Muscle layer of colon (tissue), 2 donors: ENCODE data around the gene MYO10.

Experiments
- H3K27ac ChIP-seq: one replicate; pipeline ENCODE4 v1.7.0; 2013; ENCODE audit warnings: low read depth, mild to moderate bottlenecking, low read length, moderate library complexity
- H3K27me3 ChIP-seq, 2 donors: one replicate each; pipeline ENCODE4 v1.7.0; 2013; ENCODE audit warnings: low read length in 2 of 2, mild to moderate bottlenecking in 2 of 2; ENCODE audit not compliant: insufficient read depth in 2 of 2, control insufficient read depth in 1 of 2
- H3K36me3 ChIP-seq: one replicate; pipeline ENCODE4 v1.7.0; 2013; ENCODE audit warnings: mild to moderate bottlenecking, low read length; ENCODE audit not compliant: insufficient read depth
- H3K4me1 ChIP-seq: one replicate; pipeline ENCODE4 v1.7.0; 2013; ENCODE audit warnings: mild to moderate bottlenecking, low read length; ENCODE audit not compliant: insufficient read depth
- H3K4me3 ChIP-seq, 2 donors: one replicate each; pipeline ENCODE4 v1.7.0; 2013; ENCODE audit warnings: low read length in 2 of 2, low read depth in 1 of 2, mild to moderate bottlenecking in 1 of 2, moderate library complexity in 1 of 2
- H3K9ac ChIP-seq: one replicate; pipeline ENCODE4 v1.7.0; 2013; ENCODE audit warnings: low read length
- H3K9me3 ChIP-seq: one replicate; pipeline ENCODE4 v1.7.0; 2013; ENCODE audit warnings: mild to moderate bottlenecking, low read length
- donor health status: abdominal sarcoma.
- donor health status: Adenocarcinoma of cecum.

MYO10 gene

GRCh38 chr5:16866795-16867576, 69.1 kb downstream of the MYO10 start:
- no peak overlapping the region for H3K27ac ChIP-seq

DNA sequence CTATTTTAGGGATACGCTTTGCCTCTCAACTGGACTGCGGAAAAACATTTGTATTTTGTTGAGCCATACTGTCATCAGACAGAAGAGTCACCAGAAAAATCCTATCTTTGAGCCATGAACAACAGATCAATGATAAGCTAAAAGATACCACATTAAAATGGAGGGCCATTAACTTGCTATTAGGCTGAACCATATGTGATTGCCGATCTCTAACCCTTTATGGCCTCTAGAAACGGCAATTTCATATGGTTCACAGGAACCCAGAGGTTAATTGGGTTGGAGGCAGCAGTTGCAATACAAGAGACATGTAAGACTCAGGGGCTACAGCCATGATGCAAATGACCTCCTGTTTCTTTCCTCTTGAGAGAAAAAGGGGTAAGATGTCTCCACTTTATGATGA, 69.8 kb downstream of the MYO10 start:
- no peak overlapping the region for H3K4me3 ChIP-seq
- H3K9me3 ChIP-seq: no peaks in the 10 kb centered on the region
- H3K36me3 ChIP-seq: no peaks in the 10 kb centered on the region
- no peaks in the 10 kb centered on the region for H3K4me1 ChIP-seq
- no peak overlapping the region for H3K27ac ChIP-seq
- no peak overlapping the region for H3K9ac ChIP-seq
- H3K27me3 ChIP-seq: no peaks in the 10 kb centered on the region

More at GRCh38 chr5:16866795-16867576, 69.1 kb downstream of the MYO10 start:
- H3K36me3 ChIP-seq: no peaks in the 10 kb centered on the region
- no peak overlapping the region for H3K4me3 ChIP-seq
- no peaks in the 10 kb centered on the region for H3K27me3 ChIP-seq
- H3K4me1 ChIP-seq: no peaks in the 10 kb centered on the region
- H3K9me3 ChIP-seq: no peaks in the 10 kb centered on the region
- H3K9ac ChIP-seq: no peak overlapping the region

DNA sequence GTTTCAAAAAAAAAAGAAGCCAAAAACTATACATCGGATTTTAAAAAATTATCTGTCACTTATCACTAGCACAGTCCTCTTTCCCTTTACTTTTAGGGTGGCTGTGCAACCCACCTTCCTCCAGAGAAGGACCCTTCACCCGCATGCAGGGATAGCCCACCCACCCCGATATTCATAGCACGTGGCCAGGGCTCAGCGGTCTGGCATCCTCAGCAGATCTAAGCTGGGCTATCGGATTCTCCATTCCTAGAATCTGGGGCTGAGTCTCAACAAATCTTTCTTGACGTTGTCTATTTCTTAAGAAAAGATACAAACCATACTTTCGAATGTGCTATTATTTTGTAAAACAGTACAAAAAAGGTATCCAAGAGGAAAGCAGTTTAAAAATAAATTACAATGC, 70.9 kb downstream of the MYO10 start:
- no peaks in the 10 kb centered on the region for H3K27me3 ChIP-seq
- H3K4me1 ChIP-seq: no peaks in the 10 kb centered on the region
- H3K9me3 ChIP-seq: no peaks in the 10 kb centered on the region
- no peak overlapping the region for H3K9ac ChIP-seq
- H3K4me3 ChIP-seq: no peak overlapping the region
- H3K36me3 ChIP-seq: no peaks in the 10 kb centered on the region
- no peak overlapping the region for H3K27ac ChIP-seq

- Histone ChIP-seq H3K27me3 (no peaks in the 10 kb centered on the region), H3K9me3 (no peaks in the 10 kb centered on the region), H3K27ac (no peak overlapping the region), H3K9ac (no peak overlapping the region), H3K36me3 (no peaks in the 10 kb centered on the region), H3K4me1 (no peaks in the 10 kb centered on the region), H3K4me3 (no peak overlapping the region)
Observed at GRCh38 chr5:16864631-16865131, 71.4 kb downstream of the MYO10 start.

- H3K27ac ChIP-seq: no peak overlapping the region
- H3K9me3 ChIP-seq: no peaks in the 10 kb centered on the region
- H3K9ac ChIP-seq: no peak overlapping the region
- H3K4me3 ChIP-seq: no peak overlapping the region
- H3K4me1 ChIP-seq: no peaks in the 10 kb centered on the region
- no peaks in the 10 kb centered on the region for H3K27me3 ChIP-seq
- no peaks in the 10 kb centered on the region for H3K36me3 ChIP-seq
Observed at GRCh38 chr5:16863469-16863946, 72.6 kb downstream of the MYO10 start.

DNA sequence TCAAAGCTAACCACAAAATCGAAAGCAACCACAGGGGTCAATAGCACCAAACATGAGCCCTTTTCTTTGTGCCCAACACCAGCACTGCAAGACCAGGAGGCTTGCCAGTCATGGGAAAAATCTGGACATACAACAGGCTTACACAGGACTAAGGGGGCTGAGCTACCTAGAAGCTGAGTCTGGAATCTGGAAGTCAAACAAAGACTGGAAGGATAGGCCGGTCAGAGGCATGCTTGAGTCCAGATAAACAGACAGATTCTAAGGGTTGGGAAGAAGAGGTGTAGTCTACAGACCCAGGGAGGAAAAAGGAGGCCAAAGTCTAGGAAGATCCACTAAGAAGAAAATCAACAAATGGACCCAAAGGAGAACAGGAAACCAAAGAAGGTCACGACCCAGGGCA, 73.3 kb downstream of the MYO10 start:
- Histone ChIP-seq H3K9ac (no peak overlapping the region), H3K27ac (no peak overlapping the region), H3K36me3 (no peaks in the 10 kb centered on the region), H3K4me3 (no peak overlapping the region), H3K27me3 (no peaks in the 10 kb centered on the region), H3K4me1 (no peaks in the 10 kb centered on the region), H3K9me3 (no peaks in the 10 kb centered on the region)

- H3K9me3 ChIP-seq: no peaks in the 10 kb centered on the region
- no peak overlapping the region for H3K9ac ChIP-seq
- no peaks in the 10 kb centered on the region for H3K27me3 ChIP-seq
- H3K27ac ChIP-seq: no peak overlapping the region
- no peak overlapping the region for H3K4me3 ChIP-seq
- no peaks in the 10 kb centered on the region for H3K36me3 ChIP-seq
- no peaks in the 10 kb centered on the region for H3K4me1 ChIP-seq
Observed at GRCh38 chr5:16859346-16859745, 76.7 kb downstream of the MYO10 start.

GRCh38 chr5:16858151-16858550, 77.9 kb downstream of the MYO10 start:
- no peak overlapping the region for H3K27ac ChIP-seq
- H3K4me1 ChIP-seq: no peaks in the 10 kb centered on the region
- no peak overlapping the region for H3K9ac ChIP-seq
- H3K9me3 ChIP-seq: no peaks in the 10 kb centered on the region
- no peak overlapping the region for H3K4me3 ChIP-seq
- no peaks in the 10 kb centered on the region for H3K27me3 ChIP-seq
- no peaks in the 10 kb centered on the region for H3K36me3 ChIP-seq

- Histone ChIP-seq H3K27me3 (no peaks in the 10 kb centered on the region), H3K36me3 (no peaks in the 10 kb centered on the region), H3K27ac (no peak overlapping the region), H3K4me3 (no peak overlapping the region), H3K9me3 (no peaks in the 10 kb centered on the region), H3K4me1 (no peaks in the 10 kb centered on the region), H3K9ac (no peak overlapping the region)
Observed at GRCh38 chr5:16857635-16858034, 78.5 kb downstream of the MYO10 start.

DNA sequence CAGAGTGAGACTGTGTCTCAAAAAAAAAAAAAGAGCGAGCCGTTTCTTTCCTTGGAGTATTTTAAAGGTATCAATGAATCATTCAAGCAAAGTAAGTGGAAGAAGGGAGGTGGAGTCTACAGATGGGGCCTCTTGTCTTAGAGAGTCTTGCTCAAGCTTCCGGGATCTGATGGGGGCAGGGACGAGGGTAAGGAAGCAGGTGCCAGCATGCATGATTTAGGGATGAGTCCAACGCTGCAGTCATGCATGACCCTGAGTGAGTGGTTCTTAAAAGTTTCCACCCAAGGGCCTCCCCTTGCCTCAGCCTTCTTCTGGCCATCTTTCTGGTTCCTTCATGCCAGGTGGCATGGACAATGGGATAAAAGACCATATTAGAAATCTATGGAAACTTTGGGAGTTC, 79.6 kb downstream of the MYO10 start:
- Histone ChIP-seq H3K9ac (no peak overlapping the region), H3K27me3 (no peaks in the 10 kb centered on the region), H3K4me3 (no peak overlapping the region), H3K9me3 (no peaks in the 10 kb centered on the region), H3K4me1 (no peaks in the 10 kb centered on the region), H3K36me3 (no peaks in the 10 kb centered on the region), H3K27ac (no peak overlapping the region)

GRCh38 chr5:16855898-16856297, 80.2 kb downstream of the MYO10 start:
- H3K4me3 ChIP-seq: no peak overlapping the region
- no peak overlapping the region for H3K9ac ChIP-seq
- no peaks in the 10 kb centered on the region for H3K9me3 ChIP-seq
- H3K4me1 ChIP-seq: no peaks in the 10 kb centered on the region
- H3K36me3 ChIP-seq: no peaks in the 10 kb centered on the region
- H3K27ac ChIP-seq: no peak overlapping the region
- no peaks in the 10 kb centered on the region for H3K27me3 ChIP-seq

- no peak overlapping the region for H3K9ac ChIP-seq
- no peak overlapping the region for H3K27ac ChIP-seq
- H3K4me3 ChIP-seq: no peak overlapping the region
- H3K27me3 ChIP-seq: no peaks in the 10 kb centered on the region
- H3K36me3 ChIP-seq: no peaks in the 10 kb centered on the region
- H3K9me3 ChIP-seq: no peaks in the 10 kb centered on the region
- no peaks in the 10 kb centered on the region for H3K4me1 ChIP-seq
Observed at GRCh38 chr5:16855485-16855884, 80.6 kb downstream of the MYO10 start.
